Stimulated activated CD4-positive, alpha-beta T cell treated with anti-CD3 and anti-CD28 coated beads, Interleukin-1b, Interleukin-23, amount 100 ng/mL, for 1 hour (primary cell): ENCODE results near the gene SAFB2.
A peak's percentile ranks its signal among the peaks of the same experiment; 100 is the strongest.

Experiments used
- DNase-seq, 2 donors: peaks; one replicate each; pipeline ENCODE4 v3.0.0-alpha.2; 2020; ENCODE audit warnings: low read depth in 2 of 2

The SAFB2 gene

DNA sequence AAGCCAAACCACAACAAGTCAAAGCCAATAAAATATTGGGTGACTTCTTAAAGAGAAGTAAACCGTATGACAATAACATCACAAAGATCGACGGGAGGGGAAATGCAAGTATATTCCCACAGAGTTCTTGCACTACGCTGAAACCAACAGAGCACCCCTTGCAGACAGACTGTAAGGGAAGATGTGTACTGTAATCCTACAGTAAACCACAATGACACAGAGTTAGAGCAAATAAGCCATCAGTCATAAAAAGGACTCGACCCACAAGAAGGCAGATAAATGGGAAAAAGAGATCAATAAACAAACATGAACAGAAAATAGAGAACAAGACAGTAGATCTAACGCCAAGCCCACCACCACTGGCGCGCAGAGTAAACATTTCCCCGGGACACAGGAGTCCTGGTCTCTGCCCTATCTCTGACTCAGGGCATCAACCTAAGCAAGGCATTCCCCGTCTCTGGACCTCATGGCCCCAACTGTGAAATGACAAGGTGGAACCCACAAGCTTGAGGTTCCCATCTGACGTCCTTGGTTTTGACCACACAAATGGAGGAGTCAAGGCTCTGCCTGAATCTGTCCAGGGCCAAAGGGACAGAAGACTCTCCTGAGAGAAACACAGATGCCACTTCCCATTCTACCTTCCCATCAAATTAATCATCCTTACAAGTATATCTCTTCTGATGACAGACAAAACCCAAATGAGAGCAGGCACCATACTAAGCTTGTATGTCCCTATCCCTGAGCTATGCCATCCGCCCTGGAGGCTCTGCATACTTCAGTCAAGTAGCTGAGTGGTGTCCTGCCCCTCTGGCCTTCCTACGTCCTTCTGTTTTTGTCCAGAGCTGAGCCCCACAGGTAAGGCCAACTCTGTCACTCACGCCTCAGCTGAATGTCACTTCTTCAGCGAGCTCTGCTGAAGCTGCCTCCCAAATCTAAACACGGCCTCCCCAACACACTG lies 15.0 kb downstream of the SAFB2 start:
- DNase-seq: no peak

GRCh38 chr19:5605362-5605761 lies 17.2 kb downstream of the SAFB2 start:
- no peak for DNase-seq

- DNase-seq: no peak
These were observed 18.9 kb downstream of the SAFB2 start for GRCh38 chr19:5603626-5604025.

DNA sequence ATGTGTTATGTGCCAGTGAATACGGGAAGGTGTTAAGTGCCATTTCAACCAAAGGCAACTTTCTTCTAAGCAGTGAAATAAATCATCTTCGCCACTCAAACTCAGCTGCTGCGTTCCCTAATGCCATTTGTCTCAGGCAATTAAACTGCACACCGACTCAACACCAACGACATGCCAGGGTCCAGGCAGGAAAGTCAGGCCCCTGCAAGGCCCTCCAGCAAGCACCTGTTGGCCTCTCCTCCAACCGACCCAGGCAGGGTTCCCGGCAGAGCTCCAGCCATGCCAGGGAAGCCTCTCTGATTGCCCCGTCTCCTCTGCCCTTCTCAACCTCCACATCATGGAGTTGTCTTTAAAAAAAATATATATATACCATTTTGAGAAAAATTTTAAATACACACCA lies 21.8 kb downstream of the SAFB2 start:
- DNase-seq: no peak

DNA sequence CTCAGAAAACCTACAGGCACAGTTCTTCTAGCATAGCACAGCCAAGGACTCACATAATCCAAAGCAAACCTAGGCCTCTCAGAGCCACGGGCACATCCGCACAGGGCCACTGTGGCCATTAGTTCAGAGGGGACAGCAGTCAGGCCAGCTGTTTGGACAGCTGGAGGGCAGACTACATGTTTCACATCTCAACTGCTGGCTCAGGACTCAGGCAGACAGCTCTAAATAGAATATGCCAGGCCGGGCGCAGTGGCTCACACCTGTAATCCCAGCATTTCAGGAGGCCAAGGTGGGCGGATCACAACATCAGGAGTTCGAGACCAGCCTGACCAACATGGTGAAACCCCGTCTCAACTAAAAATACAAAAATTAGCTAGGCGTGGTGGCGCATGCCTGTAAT lies 26.8 kb downstream of the SAFB2 start:
- DNase-seq: no peak

DNA sequence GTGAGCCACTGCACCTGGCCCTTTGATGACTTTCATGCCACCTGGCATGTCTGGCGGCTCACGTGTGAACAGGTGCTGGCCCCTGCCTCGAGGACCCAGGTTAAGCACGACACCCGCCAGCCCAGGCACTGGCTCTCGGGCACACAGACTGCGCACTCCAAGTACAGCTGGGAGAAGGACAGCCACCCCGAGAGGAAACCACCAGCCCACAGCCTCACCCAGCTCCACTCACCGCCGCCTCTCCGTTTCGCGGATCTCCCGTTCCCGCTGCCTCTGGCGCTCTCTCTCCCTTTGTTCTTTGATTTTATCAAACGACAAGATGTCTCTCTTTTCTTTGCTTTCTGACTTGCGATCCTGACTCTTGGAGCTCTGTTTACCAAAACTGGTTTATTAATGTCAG lies 27.4 kb downstream of the SAFB2 start:
- no peak for DNase-seq

DNA sequence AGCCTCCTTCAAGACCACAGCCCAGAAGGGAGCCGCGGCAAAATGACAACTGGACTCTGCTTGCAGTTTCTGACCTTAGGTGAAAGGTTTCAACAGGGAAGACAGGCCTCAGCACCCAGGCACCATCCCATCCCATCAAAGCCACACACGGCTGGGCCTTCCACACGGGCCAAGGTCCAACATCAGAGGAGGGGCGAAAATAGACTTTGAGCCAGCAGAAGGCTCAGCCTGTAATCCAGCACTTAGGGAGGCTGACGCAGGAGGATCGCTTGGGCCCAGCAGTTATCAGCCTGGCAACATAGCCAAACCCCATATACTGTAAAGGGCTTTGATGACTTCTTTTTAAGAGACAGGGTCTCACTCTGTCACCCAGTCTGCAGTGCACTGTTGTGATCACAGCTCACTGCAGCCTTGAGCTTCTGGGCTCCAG lies 28.0 kb downstream of the SAFB2 start:
- DNase-seq: no peak

GRCh38 chr19:5593343-5594255 lies 29.0 kb downstream of the SAFB2 start:
- no peak for DNase-seq

GRCh38 chr19:5592531-5593342 lies 29.8 kb downstream of the SAFB2 start:
- no peak for DNase-seq

DNA sequence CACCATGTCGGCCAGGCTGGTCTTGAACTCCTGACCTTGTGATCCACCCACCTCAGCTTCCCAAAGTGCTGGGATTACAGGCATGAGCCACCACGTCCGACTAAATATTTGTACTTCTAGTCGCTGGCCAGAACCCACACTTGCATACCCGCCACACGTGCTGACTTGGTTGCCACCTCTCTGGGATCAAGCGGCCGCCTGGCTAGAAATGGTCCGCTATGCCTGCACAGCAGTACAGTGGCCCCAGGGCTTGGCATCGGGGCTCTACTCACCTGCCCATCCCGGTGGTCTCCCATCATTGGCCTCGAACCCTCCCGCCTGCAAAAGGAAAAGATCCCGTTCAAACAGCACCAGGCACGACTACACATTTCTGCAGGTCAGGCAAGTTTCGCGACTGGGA lies 31.1 kb downstream of the SAFB2 start:
- DNase-seq: no peak

- no peak for DNase-seq
These were observed 31.8 kb downstream of the SAFB2 start for GRCh38 chr19:5590865-5591154.

DNA sequence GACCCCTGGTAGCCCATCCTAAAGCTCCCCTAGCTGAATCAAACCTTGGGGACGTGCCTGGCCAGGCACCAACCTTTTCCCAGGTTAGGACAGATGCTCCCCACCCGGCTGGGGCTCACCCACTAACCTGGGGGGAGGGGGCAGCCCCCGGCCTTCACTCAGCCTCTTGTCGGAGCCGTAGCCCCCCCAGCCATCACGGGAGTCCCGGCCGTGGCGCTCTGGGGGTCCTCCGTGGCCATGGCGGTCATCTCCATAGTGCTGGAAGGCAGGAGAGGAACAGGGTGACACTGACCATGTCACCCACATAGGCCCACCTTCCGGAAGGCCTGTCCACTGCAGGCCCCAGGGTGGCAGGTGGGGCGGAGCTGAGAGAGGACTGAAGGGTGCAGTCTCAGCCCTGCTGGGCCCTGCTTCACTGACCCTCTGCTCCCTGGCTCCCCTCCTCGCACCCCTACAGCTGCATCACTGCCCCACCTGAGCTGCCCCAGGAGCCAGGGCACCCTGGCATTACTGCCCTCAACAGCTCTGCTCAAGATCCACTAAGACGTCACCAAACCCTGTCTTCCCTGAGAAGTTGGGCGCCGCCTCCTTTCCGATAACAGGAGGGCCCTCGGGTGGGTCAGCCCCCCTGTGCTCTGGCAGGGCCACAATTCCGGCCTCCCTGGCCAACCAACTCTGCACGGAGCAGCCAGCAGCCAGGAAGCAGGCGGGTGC lies 32.3 kb downstream of the SAFB2 start:
- DNase-seq: no peak

DNA sequence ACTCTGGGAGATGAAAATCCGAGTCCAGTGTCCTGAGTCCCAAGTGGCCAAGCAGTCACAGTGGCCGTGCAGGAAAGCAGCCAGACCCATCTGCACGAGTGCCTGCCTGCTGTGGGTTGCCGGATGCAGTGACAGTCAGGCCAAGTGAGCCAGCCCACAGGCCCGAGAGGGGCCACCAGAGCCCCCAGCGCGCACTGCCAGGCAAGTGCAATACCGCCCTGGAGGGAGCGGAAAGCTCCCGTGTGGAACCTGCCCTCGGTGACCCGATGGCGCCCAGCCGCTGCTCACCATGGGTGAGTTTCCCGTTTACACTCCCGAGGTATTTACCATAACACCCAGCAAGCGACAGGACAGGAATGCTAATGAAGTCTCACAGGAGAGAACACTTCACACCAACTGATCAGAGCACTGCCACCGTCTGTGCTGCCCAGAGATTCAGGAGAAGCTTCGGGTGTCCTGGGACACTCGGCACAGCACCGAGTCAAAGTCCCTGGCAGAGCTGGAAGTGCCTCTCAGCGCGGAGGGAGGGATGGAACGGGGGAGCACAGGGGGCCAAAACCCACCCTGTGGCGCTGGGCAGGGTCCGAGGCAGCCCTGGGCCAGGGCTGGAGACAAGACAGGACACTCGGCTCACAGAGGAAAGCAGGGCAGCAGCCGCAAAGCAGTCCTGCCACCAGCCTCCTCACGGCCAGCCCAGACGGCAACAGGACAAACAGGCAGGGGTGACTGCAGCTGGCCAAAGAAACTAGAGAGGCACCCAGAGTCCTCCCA lies 33.5 kb downstream of the SAFB2 start:
- DNase-seq: no peak

- no peak for DNase-seq
These were observed 34.1 kb downstream of the SAFB2 start for GRCh38 chr19:5588441-5588840.

DNA sequence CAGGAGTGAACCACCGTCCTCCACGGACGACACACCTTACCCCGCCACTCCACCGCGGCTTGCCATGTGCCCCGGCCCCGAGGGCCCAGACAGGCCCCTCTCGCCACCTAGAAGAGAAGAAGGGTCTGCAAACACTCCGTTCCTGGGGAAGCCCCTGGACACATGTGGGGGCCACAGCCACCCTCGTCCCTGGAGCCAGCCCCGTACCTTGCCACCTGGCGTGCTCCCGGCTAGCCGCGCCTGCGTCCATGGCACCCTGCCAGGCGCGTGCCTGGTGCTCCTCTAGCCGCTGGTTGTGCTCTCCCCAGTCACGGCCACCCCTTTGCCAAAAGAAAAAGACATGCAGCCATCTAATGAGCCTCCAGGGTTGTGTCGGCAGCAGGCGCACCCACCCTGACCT lies 34.9 kb downstream of the SAFB2 start:
- DNase-seq: no peak

DNA sequence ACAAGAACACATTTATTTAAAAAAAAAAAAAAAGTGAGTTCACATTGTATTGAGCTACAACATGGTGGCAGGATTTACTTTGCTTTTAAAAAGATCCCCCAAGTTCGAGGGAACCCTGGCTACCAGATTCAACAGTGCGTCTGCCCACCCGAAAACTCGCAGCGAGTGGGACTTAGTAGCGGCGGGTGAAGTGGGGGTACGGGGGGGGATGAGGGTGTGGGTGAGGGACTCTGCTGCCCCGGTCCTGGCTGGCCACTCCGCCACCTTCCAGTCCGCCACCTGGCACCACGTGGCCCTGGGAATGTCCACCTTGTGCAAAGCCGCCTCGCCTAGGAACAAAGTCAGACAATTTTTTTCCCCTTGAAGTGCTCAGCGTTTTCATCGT lies 35.5 kb downstream of the SAFB2 start:
- DNase-seq: no peak

DNA sequence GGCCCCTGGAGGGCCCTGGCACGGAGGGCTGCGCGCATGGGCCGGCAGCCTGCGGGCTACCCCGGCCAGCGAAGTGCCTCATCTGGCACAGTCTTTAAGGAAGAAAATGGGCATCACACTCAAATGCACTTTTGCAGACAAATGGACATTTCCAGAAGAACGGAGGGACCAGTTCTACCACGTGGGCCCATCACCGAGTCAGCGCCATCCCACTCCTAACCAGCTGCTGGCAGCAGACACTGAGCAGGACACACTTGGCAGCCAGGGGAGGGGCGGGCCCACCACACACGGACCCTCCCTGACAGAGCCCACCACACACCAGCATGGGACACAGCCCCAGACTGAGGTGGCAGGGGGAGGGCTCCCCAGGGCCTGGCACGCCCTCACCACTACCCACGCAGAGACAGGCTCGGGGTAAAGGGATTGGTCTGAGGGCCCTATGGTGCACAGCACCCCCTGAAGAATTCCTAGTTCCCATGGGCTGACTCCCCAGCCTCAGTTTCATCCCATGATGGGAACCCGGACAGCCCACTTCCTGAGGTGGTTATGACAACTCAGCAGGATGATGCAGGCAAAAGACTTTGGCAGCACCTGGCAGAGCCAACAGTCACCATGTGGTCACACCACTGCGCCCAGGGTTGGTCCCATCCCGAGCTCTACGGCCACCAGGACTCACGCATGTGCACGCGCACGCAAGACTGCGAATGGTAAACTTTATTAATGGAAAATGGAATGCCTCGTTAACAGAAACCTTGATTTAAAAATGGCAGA lies 36.1 kb downstream of the SAFB2 start:
- no peak for DNase-seq

- DNase-seq: peak in 1 of 2 donors; percentile 25
These were observed 36.9 kb downstream of the SAFB2 start for GRCh38 chr19:5585461-5586299.

DNA sequence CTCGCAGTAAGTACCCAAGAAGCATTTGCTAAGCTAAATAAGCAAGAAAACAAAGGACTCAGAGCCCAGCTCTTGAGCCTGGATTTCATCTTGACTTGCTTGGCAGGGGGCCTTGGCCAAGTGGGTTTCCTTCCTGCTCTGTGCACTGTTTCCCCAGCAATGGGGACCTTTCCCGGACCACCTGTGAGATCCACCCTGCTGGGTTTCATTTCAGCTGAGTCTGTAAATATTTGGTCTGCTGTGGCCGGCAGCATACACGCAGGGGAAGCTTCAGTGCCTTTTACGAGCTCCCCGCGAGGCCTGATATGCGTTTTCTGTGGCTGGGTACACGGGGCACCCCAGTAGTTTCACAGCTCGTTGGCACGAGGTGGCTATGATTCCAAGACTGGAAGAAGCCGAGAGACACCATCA lies 42.4 kb downstream of the SAFB2 start:
- no peak for DNase-seq
